GM12878 (cell line): ENCODE data around the gene C19orf67.
"Not testable (repeated sequence)": the region's sequence is repeated elsewhere in the genome, so short reads cannot be mapped to it uniquely, and the experiment has no call there.

Source experiments
- ASH2L ChIP-seq: fragments of 300-600, 200-600 bp; sonication (generic); IDR thresholded peaks from 2 replicates; pipeline ENCODE4 v1.6.1; 2017; ENCODE audit warnings: low read depth, mild to moderate bottlenecking, borderline replicate concordance
- GABPA ChIP-seq: IDR thresholded peaks from 2 replicates; pipeline ENCODE4 v1.6.1; 2014; ENCODE audit warnings: antibody characterized with exemption, low read depth, mild to moderate bottlenecking, inconsistent platforms
- HCFC1 ChIP-seq: fragments of 150-350 bp; IDR thresholded peaks from 2 replicates; pipeline ENCODE4 v1.6.1; 2014; ENCODE audit warnings: low read length
- MYC ChIP-seq: IDR thresholded peaks from 2 replicates; pipeline ENCODE4 v1.6.1; 2011; ENCODE audit warnings: mild to moderate bottlenecking, low read length, moderate library complexity, inconsistent platforms; ENCODE audit not compliant: insufficient read depth, insufficient replicate concordance, insufficient read length, severe bottlenecking
- RCOR1 ChIP-seq: conservative IDR thresholded peaks from 2 replicates; pipeline ENCODE4 v1.6.1; 2012; ENCODE audit warnings: low read depth, low read length, improper control_type of control experiment
- SIX5 ChIP-seq: IDR thresholded peaks from 2 replicates; pipeline ENCODE4 v1.6.1; 2011; ENCODE audit warnings: mild to moderate bottlenecking, low read depth, low read length, moderate library complexity; ENCODE audit not compliant: severe bottlenecking
- SMC3 ChIP-seq: IDR thresholded peaks from 2 replicates; pipeline ENCODE4 v1.6.1; 2011; ENCODE audit warnings: low read length, improper control_type of control experiment, borderline replicate concordance
- TF ChIP-seq, protein P1 (sequence below): fragments of 450-650 bp; IDR thresholded peaks from 2 replicates; pipeline ENCODE4 v1.6.1; 2016; ENCODE audit warnings: mild to moderate bottlenecking, moderate library complexity, borderline replicate concordance
- TF ChIP-seq, protein P2 (sequence below): IDR thresholded peaks from 2 replicates; pipeline ENCODE4 v1.6.1; 2011; ENCODE audit warnings: borderline replicate concordance, low read depth, mild to moderate bottlenecking, moderate library complexity, mixed read lengths, low read length; ENCODE audit not compliant: insufficient read depth; ENCODE audit errors: extremely low read length

DNA sequence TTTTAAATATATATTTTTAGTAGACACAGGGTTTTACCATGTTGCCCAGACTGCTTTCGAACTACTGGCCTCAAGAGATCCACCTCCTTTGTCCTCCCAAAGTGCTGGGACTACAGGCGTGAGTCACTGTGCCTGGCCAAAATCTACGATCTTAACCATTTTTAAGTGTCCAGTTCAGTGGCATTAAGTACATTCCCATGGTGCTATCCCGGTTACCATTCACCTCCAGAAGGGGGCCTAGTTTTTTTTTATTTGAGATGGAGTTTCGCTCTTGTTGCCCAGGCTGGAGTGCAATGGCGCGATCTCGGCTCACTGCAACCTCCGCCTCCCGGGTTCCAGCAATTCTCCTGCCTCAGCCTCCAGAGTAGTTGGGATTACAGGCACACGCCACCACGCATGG is 50.4 kb downstream of the C19orf67 start:
- TF ChIP-seq RCOR1, GABPA, SMC3, SIX5, ASH2L, MYC, HCFC1: not testable (repeated sequence)
- TF ChIP-seq, protein P1, sequence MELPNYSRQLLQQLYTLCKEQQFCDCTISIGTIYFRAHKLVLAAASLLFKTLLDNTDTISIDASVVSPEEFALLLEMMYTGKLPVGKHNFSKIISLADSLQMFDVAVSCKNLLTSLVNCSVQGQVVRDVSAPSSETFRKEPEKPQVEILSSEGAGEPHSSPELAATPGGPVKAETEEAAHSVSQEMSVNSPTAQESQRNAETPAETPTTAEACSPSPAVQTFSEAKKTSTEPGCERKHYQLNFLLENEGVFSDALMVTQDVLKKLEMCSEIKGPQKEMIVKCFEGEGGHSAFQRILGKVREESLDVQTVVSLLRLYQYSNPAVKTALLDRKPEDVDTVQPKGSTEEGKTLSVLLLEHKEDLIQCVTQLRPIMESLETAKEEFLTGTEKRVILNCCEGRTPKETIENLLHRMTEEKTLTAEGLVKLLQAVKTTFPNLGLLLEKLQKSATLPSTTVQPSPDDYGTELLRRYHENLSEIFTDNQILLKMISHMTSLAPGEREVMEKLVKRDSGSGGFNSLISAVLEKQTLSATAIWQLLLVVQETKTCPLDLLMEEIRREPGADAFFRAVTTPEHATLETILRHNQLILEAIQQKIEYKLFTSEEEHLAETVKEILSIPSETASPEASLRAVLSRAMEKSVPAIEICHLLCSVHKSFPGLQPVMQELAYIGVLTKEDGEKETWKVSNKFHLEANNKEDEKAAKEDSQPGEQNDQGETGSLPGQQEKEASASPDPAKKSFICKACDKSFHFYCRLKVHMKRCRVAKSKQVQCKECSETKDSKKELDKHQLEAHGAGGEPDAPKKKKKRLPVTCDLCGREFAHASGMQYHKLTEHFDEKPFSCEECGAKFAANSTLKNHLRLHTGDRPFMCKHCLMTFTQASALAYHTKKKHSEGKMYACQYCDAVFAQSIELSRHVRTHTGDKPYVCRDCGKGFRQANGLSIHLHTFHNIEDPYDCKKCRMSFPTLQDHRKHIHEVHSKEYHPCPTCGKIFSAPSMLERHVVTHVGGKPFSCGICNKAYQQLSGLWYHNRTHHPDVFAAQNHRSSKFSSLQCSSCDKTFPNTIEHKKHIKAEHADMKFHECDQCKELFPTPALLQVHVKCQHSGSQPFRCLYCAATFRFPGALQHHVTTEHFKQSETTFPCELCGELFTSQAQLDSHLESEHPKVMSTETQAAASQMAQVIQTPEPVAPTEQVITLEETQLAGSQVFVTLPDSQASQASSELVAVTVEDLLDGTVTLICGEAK: not testable (repeated sequence)
- TF ChIP-seq, protein P2, sequence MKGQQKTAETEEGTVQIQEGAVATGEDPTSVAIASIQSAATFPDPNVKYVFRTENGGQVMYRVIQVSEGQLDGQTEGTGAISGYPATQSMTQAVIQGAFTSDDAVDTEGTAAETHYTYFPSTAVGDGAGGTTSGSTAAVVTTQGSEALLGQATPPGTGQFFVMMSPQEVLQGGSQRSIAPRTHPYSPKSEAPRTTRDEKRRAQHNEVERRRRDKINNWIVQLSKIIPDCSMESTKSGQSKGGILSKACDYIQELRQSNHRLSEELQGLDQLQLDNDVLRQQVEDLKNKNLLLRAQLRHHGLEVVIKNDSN: not testable (repeated sequence)
